ENCODE data around the gene R3HDM1. TPM values are rescaled to one million over a fixed set of nuclear protein-coding genes. Genes with fewer than 3 reads are reported as not detected.

Gene R3HDM1
- total and polyA plus RNA-seq, 2 donors (not counting 1 experiment from before 2014, with no cell fraction given) = 12.4 to 33.1 TPM

DNA sequence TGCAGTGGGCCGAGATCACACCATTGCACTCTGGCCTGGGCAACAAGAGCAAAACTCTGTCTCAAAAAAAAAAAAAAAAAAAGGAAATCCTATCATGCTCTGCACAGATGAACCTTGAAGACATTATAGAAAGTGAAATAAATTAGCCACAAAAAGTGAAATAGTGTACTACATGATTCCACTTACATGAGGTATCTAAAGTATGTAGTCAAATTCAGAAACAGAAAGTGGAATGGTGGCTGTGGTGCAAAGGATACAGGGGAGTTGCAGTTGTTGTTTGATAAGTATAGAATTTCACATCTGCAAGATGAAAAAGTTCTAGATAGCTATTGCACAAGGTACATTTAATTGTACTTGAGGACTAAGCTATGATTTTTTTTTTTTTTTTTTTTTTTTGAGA, 5.5 kb upstream of the R3HDM1 start:
- no peak for DNase-seq (ENCODE audit: low read depth in 2 of 2)
- H2AFZ ChIP-seq (ENCODE audit: low read length) = no peak overlapping the region
- no peaks in the 10 kb centered on the region for H3K79me2 ChIP-seq (ENCODE audit: control insufficient read depth, insufficient read depth, low read length)
- no peaks in the 10 kb centered on the region for H3K36me3 ChIP-seq (ENCODE audit: control insufficient read depth, insufficient read depth, low read length)
- no peak overlapping the region for H3K4me2 ChIP-seq (ENCODE audit: extremely low read depth, insufficient read depth, low read length)
- no peaks in the 10 kb centered on the region for H4K20me1 ChIP-seq (ENCODE audit: control insufficient read depth, extremely low read depth, insufficient read depth, low read length)
- H3K4me1 ChIP-seq (ENCODE audit: control insufficient read depth, extremely low read depth, insufficient read depth, low read length) = no peaks in the 10 kb centered on the region
- TF ChIP-seq, protein P1, sequence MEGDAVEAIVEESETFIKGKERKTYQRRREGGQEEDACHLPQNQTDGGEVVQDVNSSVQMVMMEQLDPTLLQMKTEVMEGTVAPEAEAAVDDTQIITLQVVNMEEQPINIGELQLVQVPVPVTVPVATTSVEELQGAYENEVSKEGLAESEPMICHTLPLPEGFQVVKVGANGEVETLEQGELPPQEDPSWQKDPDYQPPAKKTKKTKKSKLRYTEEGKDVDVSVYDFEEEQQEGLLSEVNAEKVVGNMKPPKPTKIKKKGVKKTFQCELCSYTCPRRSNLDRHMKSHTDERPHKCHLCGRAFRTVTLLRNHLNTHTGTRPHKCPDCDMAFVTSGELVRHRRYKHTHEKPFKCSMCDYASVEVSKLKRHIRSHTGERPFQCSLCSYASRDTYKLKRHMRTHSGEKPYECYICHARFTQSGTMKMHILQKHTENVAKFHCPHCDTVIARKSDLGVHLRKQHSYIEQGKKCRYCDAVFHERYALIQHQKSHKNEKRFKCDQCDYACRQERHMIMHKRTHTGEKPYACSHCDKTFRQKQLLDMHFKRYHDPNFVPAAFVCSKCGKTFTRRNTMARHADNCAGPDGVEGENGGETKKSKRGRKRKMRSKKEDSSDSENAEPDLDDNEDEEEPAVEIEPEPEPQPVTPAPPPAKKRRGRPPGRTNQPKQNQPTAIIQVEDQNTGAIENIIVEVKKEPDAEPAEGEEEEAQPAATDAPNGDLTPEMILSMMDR (conservative IDR thresholded peaks at IDR 0.05 in 1 of 2, IDR thresholded peaks at IDR 0.05 in 1 of 2; ENCODE audit: low read depth in 1 of 2, low read length in 2 of 2) = no peak
- TF ChIP-seq EZH2 (IDR thresholded peaks at IDR 0.05; ENCODE audit: low read length, missing control alignments) = no peak
- H3K27me3 ChIP-seq (ENCODE audit: control insufficient read depth, insufficient read depth, low read length) = no peaks in the 10 kb centered on the region
- H3K4me3 ChIP-seq (replicated peaks in 1 of 4; ENCODE audit: control extremely low read depth in 1 of 4, insufficient read depth in 1 of 4, low read depth in 3 of 4, low read length in 4 of 4) = no peak overlapping the region
- no peak overlapping the region for H3K9ac ChIP-seq (ENCODE audit: insufficient read depth, low read length)
- H3K9me3 ChIP-seq (ENCODE audit: control insufficient read depth, insufficient read depth, low read depth, low read length) = no peaks in the 10 kb centered on the region
- no peak overlapping the region for H3K27ac ChIP-seq (ENCODE audit: insufficient read depth, low read length)

DNA sequence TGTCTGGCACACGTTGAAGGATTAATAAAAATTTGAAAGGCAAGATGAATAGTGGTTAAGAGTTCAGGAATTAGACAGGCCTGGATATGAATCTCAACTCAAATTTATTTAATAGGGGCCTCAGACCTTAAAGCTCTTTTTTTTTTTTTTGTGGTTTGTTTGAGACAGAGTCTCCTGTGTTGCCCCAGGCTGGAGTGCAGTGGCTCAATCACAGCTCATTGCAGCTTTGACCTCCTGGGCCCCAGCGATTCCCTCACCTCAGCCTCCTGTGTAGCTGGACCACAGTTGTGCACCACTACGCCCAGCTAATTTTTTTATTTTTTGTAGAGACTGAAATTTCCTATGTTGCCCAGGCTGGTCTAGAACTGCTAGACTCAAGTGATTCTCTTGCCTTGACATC, 3.3 kb upstream of the R3HDM1 start:
- Histone ChIP-seq H2AFZ (ENCODE audit: low read length) (no peak overlapping the region), H3K27me3 (ENCODE audit: control insufficient read depth, insufficient read depth, low read length) (no peaks in the 10 kb centered on the region), H3K4me1 (ENCODE audit: control insufficient read depth, extremely low read depth, insufficient read depth, low read length) (peaks cover 2% of the 10 kb centered on the region), H3K27ac (ENCODE audit: insufficient read depth, low read length) (no peak overlapping the region), H3K79me2 (ENCODE audit: control insufficient read depth, insufficient read depth, low read length) (peaks cover 13% of the 10 kb centered on the region), H3K4me2 (ENCODE audit: extremely low read depth, insufficient read depth, low read length) (no peak overlapping the region), H3K4me3 (replicated peaks in 1 of 4; ENCODE audit: control extremely low read depth in 1 of 4, insufficient read depth in 1 of 4, low read depth in 3 of 4, low read length in 4 of 4) (no peak overlapping the region), H3K9me3 (ENCODE audit: control insufficient read depth, insufficient read depth, low read depth, low read length) (no peaks in the 10 kb centered on the region), H4K20me1 (ENCODE audit: control insufficient read depth, extremely low read depth, insufficient read depth, low read length) (no peaks in the 10 kb centered on the region), H3K36me3 (ENCODE audit: control insufficient read depth, insufficient read depth, low read length) (no peaks in the 10 kb centered on the region), H3K9ac (ENCODE audit: insufficient read depth, low read length) (no peak overlapping the region)
- DNase-seq (ENCODE audit: low read depth in 2 of 2) = no peak
- TF ChIP-seq, protein P1 (conservative IDR thresholded peaks at IDR 0.05 in 1 of 2, IDR thresholded peaks at IDR 0.05 in 1 of 2; ENCODE audit: low read depth in 1 of 2, low read length in 2 of 2) = no peak
- no peak for TF ChIP-seq EZH2 (IDR thresholded peaks at IDR 0.05; ENCODE audit: low read length, missing control alignments)

DNA sequence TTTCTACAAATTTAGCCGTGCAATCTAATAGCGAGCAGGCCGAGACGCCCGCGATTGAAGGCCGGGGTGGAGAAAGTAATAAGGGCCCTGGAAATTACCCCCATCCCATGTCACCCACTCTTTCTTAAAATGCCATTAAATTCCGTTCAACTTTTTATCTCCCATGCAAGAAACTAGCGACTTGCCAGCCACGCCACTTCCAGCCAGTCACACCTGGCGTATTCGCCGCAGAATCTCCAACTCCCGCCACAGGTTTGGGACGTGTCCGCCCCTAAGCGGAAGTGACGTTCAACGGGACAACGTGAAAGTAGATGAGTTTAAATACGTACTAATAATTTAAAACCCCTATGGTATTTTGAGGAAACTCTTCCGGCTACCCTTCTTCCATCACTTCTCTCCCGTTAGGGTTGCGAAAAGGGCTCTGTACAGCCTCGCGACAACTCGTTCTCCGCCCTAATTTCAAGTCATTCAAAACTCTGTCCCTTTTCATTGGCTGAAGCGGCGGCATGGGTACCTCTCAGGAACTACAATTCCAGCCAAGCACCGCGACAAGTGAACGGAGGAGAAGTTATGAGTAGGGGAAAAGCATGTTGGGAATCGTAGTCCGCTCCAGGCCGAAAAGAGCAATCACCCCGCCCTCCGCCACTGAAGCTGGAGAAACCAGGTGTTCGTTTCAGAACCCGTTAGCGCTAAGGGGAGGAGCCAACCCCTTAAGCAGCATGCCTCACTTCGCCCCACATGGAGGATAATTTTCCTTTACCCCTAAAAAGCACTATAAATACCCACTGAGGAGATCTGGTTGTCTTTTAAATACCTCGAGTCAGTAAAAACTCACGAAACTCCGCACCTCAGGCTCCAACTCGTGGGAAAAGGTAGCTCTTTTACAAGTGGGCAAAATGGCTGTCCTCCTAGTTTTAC, 712 bp upstream of the R3HDM1 start, which contains the start of gene ZRANB3:
Gene ZRANB3, minus strand, starts transcription at position 906 of the 918 bp plus-strand sequence.
- peak within 1 kb of the TSS; percentile 76 to 98 (median 80) for H3K4me3 ChIP-seq (replicated peaks in 1 of 4; ENCODE audit: control extremely low read depth in 1 of 4, insufficient read depth in 1 of 4, low read depth in 3 of 4, low read length in 4 of 4)
- peaks cover 3% of the 10 kb centered on the region for H3K4me1 ChIP-seq (ENCODE audit: control insufficient read depth, extremely low read depth, insufficient read depth, low read length)
- no peaks in the 10 kb centered on the region for H3K36me3 ChIP-seq (ENCODE audit: control insufficient read depth, insufficient read depth, low read length)
- H2AFZ ChIP-seq (ENCODE audit: low read length) = peak within 1 kb of the TSS; percentile 92
- peak within 1 kb of the TSS; percentile 75 for H3K4me2 ChIP-seq (ENCODE audit: extremely low read depth, insufficient read depth, low read length)
- H3K9me3 ChIP-seq (ENCODE audit: control insufficient read depth, insufficient read depth, low read depth, low read length) = no peaks in the 10 kb centered on the region
- peak within 1 kb of the TSS; percentile 78 for H3K9ac ChIP-seq (ENCODE audit: insufficient read depth, low read length)
- no peaks in the 10 kb centered on the region for H3K27me3 ChIP-seq (ENCODE audit: control insufficient read depth, insufficient read depth, low read length)
- H3K27ac ChIP-seq (ENCODE audit: insufficient read depth, low read length) = peak within 1 kb of the TSS; percentile 96
- DNase-seq (ENCODE audit: low read depth in 2 of 2) = peak; percentile 98
- peaks cover 27% of the 10 kb centered on the region for H3K79me2 ChIP-seq (ENCODE audit: control insufficient read depth, insufficient read depth, low read length)
- TF ChIP-seq, protein P1 (conservative IDR thresholded peaks at IDR 0.05 in 1 of 2, IDR thresholded peaks at IDR 0.05 in 1 of 2; ENCODE audit: low read depth in 1 of 2, low read length in 2 of 2) = no peak
- TF ChIP-seq EZH2 (IDR thresholded peaks at IDR 0.05; ENCODE audit: low read length, missing control alignments) = no peak
- no peaks in the 10 kb centered on the region for H4K20me1 ChIP-seq (ENCODE audit: control insufficient read depth, extremely low read depth, insufficient read depth, low read length)
